Left ventricle myocardium superior (tissue), 1 donor: ENCODE measurements around the gene LAMB1. TPM values are rescaled to one million over a fixed set of nuclear protein-coding genes. Genes with fewer than 3 reads are reported as not detected.
A peak's percentile ranks its signal among the peaks of the same experiment; 100 is the strongest.

Experiments used
- ATAC-seq: fragments of 200-7000 bp; cut with Tn5 transposase; one replicate; pipeline ENCODE4 v1.9.1; 2020; ENCODE audit warnings: mild to moderate bottlenecking, moderate library complexity
- DNase-seq: peaks from one replicate; pipeline ENCODE4 v3.0.0-alpha.2; 2020
- intact Hi-C: fragments of 100-400 bp; cut with micrococcal nuclease; formaldehyde crosslinking; loops from one replicate; pipeline ENCODE4 v1.11.0; 2022
- total RNA-seq: library from RNA; stranded (reverse); fragmentation: NEBNext Ultra II Directional; extraction: Animal tissue kit (Norgen Biotek cat#: 25700); gene quantifications from one replicate; pipeline ENCODE4 v1.2.1, GENCODE V29; 2021
- donor health status: DM: no; HTN: yes; CAD: no; lungs with severe emphysema.

LAMB1 gene
- total RNA-seq, 1 donor from 2014 or later = 56.1 TPM

- DNase-seq (no peak), ATAC-seq (no peak)
- intact Hi-C loops = loop anchor here (10.0 kb wide), 1 partner anchor 50 kb away; no protein-coding TSS in a partner anchor
These were observed 21.6 kb upstream of the LAMB1 start for GRCh38 chr7:108024538-108024937.

GRCh38 chr7:108020585-108020984 is 17.6 kb upstream of the LAMB1 start:
- intact Hi-C loops = loop anchor here (10.0 kb wide), 1 partner anchor 54 kb away; no protein-coding TSS in a partner anchor
- DNase-seq (no peak), ATAC-seq (no peak)

GRCh38 chr7:108018668-108019067 is 15.7 kb upstream of the LAMB1 start:
- intact Hi-C loops = loop anchor here (10.0 kb wide), 1 partner anchor 544 kb away; the partner anchor contains the start of gene GPR22
- DNase-seq (no peak), ATAC-seq (no peak)

GRCh38 chr7:108017776-108018151 is 14.8 kb upstream of the LAMB1 start:
- DNase-seq (no peak), ATAC-seq (peak; percentile 56)
- intact Hi-C loops = loop anchor here (10.0 kb wide), 1 partner anchor 543 kb away; the partner anchor contains the start of gene GPR22

GRCh38 chr7:108016841-108017775 is 14.1 kb upstream of the LAMB1 start:
- peak; percentile 67 for ATAC-seq

GRCh38 chr7:108015740-108016139 is 12.8 kb upstream of the LAMB1 start:
- ATAC-seq = no peak
- intact Hi-C loops = loop anchor here (10.0 kb wide), 1 partner anchor 541 kb away; the partner anchor contains the start of gene GPR22
- DNase-seq = no peak

More at GRCh38 chr7:108016841-108017775, 14.1 kb upstream of the LAMB1 start:
- intact Hi-C loops = loop anchor here (10.0 kb wide), 1 partner anchor 542 kb away; the partner anchor contains the start of gene GPR22
- no peak for DNase-seq

- intact Hi-C loops = loop anchor here (10.0 kb wide), 1 partner anchor 540 kb away; the partner anchor contains the start of gene GPR22
- no peak for ATAC-seq
- DNase-seq = no peak
These were observed 12.1 kb upstream of the LAMB1 start for GRCh38 chr7:108014747-108015682.

GRCh38 chr7:108014215-108014614 is 11.3 kb upstream of the LAMB1 start:
- no peak for DNase-seq
- intact Hi-C loops = loop anchor here (10.0 kb wide), 1 partner anchor 539 kb away; the partner anchor contains the start of gene GPR22
- ATAC-seq = no peak

- intact Hi-C loops = loop anchor here (10.0 kb wide), 1 partner anchor 538 kb away; the partner anchor contains the start of gene GPR22
- ATAC-seq (peak; percentile 55), DNase-seq (no peak)
These were observed 9.8 kb upstream of the LAMB1 start for GRCh38 chr7:108012499-108013430.

- ATAC-seq = peak; percentile 26
- DNase-seq = no peak
- intact Hi-C loops = loop anchor here (10.0 kb wide), 1 partner anchor 536 kb away; the partner anchor contains the start of gene GPR22
These were observed 7.4 kb upstream of the LAMB1 start for GRCh38 chr7:108010377-108010776.

GRCh38 chr7:108009873-108010272 is 6.9 kb upstream of the LAMB1 start:
- intact Hi-C loops = loop anchor here (10.0 kb wide), 3 partner anchors 55 to 535 kb away; partner anchors contain the start of gene GPR22
- ATAC-seq = no peak

GRCh38 chr7:108008827-108009226 is 5.9 kb upstream of the LAMB1 start:
- ATAC-seq (no peak), DNase-seq (no peak)
- intact Hi-C loops = loop anchor here (10.0 kb wide), 2 partner anchors 54 to 136 kb away; no protein-coding TSS in a partner anchor

More at GRCh38 chr7:108009873-108010272, 6.9 kb upstream of the LAMB1 start:
- DNase-seq = no peak

GRCh38 chr7:108008240-108008639 is 5.3 kb upstream of the LAMB1 start:
- ATAC-seq = no peak

GRCh38 chr7:108007762-108008161 is 4.8 kb upstream of the LAMB1 start:
- intact Hi-C loops = loop anchor here (10.0 kb wide), 2 partner anchors 53 to 137 kb away; no protein-coding TSS in a partner anchor
- ATAC-seq (no peak), DNase-seq (no peak)

More at GRCh38 chr7:108008240-108008639, 5.3 kb upstream of the LAMB1 start:
- intact Hi-C loops = loop anchor here (10.0 kb wide), 2 partner anchors 53 to 137 kb away; no protein-coding TSS in a partner anchor
- DNase-seq = no peak

GRCh38 chr7:108007261-108007660 is 4.3 kb upstream of the LAMB1 start:
- intact Hi-C loops = loop anchor here (10.0 kb wide), 2 partner anchors 52 to 138 kb away; no protein-coding TSS in a partner anchor
- ATAC-seq = no peak
- no peak for DNase-seq

- ATAC-seq (peak; percentile 11), DNase-seq (no peak)
- intact Hi-C loops = loop anchor here (10.0 kb wide), 2 partner anchors 50 to 140 kb away; no protein-coding TSS in a partner anchor
These were observed 1.5 kb upstream of the LAMB1 start for GRCh38 chr7:108004220-108005142.
